8988T (cell line): ENCODE measurements around the gene IL17RD.
"Not testable (repeated sequence)": the region's sequence is repeated elsewhere in the genome, so short reads cannot be mapped to it uniquely, and the experiment has no call there.

ENCODE experiments used
- DNase-seq: peaks from one replicate; pipeline ENCODE4 v3.0.0; 2011

IL17RD gene

DNA sequence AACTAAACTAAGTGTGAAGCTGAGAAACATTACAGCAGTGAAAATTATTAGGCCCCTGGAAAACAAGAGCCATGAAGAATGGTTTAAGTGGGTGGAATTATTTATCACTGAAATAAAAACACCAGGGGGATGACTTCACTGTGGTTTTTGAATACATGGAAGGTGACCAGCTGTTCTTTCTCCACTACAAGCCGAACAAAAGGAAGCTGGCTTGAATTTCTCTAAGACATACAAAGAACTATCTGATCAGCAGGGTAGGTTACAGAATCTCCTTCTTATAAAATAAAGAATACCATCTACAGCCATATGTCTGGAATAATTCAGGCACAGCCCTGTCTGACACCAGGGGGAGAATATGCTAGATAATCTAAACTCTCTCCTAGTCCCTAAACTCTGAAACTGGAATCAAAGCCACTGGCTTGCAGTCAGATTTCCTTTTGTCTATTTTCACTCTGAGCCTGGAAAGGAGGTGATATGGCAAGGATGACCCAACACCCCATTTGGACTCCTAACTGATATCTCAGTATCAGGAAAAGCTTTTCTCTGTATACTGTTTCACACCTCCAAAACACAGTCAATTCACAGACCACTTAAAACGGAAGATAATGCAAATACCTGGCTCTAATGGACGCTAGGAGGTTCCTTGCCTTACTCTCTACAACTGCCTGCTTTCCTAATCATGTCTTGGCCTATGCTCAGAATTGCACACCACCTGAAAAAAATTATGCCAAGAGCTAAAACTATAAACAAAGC, 73.5 kb downstream of the IL17RD start:
- no peak for DNase-seq

DNA sequence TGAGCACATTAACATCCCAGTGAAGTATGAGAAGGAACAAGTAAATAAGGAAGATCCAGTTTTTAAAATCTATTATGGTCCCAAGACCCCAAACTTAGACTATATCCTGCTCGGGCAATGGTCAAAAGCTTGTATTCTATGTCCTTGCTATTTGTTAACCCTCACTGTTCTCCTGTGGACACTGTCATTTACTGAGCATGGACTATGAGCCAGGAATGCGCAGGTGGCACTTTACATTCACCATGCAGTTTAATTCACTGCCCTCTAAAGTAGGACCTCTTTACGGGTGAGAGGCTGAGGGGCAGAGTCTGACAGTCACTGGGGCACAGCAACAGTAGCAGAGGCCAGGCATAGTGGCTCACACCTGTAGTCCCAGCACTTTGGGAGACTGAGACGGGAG, 76.1 kb downstream of the IL17RD start:
- DNase-seq: no peak

DNA sequence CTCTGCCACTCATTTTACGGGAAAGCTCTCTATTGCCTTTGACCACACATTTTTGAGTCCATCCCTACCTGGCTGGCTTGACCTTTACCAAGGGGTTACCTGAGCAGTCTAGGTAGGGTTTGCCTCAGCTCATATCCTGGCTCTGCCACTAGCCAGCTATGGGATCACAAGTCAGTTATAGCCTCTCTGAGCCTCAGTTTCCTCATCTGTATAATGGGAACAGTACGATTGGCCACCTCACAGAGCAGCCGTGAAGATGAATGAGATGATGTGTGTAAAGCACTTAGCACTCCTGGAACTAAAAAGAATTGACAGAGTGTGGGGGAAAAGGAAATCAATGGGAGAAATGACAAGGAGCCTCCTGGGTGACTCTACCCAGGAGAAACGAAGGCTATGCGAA, 76.7 kb downstream of the IL17RD start:
- DNase-seq: no peak

DNA sequence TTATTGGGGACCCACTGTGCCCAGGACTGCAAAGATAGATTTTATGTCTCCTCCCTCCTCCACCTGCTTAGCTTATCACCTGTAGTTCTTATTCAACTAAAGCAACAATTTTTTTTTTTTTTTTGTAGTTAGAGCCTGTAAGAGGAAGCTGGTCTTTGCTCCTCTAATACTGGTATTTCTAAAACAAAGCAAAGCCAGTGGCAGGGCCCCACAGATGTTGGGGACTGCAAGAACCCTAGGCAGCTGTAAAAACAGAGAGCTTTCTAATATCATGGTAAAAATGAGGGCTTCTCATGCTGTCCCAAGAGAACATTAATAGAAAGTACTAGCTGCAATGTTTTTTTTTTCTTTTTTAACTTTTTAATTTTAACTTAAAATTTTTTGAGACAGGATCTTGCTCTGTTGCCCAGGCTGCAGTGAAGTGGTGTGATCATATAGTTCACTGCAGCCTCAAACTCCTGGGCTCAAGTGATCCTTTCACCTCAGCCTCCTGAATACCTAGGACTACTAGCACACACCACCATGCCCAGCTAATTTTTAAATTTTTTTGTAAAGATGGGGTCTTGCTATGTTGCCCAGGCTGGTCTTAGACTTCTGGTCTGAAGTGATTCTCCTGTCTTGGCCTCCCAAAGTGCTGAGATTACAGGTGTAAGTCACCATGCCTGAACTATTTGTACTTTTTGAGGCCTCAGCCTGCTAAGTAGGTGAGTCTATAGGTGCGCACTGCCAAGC, 77.6 kb downstream of the IL17RD start:
- no peak for DNase-seq

DNA sequence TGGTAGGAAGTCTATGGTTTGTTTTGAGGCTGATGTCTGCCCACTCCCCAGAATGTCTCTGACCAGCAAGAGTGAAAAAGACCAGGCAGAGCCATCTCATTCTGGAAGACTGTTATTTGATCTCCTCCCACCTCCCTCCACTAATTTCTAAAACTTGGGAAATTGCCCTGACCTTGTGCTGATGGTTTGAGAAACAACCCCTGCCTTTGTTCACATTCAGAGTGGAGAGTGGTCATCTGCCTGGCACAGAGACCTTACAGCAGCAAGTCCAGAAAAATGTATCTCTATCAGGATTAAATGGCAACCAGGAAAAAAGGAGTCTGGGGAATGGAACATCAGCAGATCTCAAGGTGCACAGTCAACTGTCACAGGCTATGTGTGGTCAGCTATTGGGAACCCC, 79.0 kb downstream of the IL17RD start:
- no peak for DNase-seq

DNA sequence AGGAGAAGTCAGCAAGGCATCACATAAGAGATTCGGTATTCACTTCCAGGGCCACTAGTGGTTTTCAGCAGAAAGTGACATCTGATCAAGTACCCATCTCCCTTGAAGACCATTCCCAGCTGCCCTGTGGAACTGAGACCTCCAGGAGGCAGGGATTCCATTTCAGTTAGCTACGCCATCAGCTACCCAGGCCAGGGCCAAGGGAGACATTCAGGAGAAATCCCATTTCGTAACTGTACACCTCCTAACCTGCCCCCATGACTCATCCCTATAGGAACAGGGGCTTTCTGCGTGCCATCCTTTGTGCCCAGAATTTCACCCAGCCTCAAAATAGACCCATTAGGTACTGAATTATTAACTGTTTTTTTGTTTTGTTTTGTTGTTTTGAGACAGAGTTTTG, 79.9 kb downstream of the IL17RD start:
- no peak for DNase-seq

DNA sequence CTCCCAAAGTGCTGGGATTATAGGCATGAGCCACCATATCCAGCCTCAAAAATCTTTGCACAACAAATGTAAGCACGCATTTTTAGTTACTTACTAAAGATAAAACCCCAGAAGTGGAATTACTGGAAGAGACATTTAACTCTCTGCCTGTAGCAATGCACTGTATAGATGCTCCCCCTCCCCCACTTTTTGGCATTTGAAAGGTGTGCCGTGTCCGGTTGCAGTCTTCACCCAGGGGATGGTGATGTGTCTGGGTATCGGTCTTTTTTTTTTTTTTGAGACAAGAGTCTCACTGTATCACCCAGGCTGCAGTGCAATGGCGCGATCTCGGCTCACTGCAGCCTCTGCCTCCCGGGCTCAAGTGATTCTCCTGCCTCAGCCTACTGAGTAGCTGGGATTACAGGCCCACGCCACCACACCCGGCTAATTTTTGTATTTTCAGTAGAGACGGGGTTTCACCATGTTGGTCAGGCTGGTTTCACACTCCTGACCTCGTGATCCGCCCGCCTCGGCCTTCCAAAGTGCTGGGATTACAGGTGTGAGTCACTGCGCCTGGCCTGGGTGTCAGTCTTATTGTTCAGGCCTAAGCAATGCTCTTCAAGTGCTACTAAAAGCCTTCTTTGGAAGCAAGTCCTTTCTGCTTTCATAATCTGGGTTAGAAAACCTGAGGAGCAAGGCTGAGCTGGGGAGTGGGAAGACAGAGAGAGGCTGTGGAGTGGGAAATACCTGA, 81.7 kb downstream of the IL17RD start:
- not testable (repeated sequence) for DNase-seq

DNA sequence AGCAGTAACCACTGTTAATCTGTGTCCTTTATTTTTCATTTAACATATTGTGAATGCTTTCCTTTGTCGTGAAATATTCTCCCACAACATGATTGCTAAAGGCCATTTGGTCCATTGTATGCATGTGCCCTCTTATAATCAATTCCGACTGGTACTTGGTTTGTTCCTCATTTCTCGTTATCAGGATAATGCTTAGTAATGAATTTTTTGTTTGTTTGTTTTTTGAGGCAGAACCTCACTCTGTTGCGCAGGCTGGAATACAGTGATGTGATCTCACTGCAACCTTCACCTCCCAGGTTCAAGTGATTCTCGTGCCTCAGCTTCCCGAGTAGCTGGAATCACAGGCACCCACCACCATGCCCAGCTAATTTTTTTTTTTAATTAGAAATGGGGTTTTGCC, 82.7 kb downstream of the IL17RD start:
- DNase-seq: no peak

DNA sequence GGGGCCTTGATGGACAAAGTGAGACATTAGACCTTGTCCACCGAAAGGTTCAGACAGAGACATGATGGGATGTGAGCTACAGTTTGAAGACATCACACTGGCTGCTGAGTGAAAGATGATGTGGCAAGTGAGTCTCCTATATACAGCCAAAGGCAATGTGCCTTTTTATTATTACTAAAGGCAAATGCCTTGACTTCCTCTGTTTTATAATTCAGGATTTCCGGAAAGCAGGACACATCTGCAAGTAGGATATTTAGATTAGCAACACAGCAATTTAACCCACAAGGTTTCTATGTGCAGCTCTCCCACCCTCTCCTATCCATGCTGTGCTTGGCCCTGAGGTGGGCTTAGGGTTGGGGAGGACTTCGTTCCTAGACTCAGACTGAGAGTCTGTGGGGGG, 84.0 kb downstream of the IL17RD start:
- DNase-seq: no peak

DNA sequence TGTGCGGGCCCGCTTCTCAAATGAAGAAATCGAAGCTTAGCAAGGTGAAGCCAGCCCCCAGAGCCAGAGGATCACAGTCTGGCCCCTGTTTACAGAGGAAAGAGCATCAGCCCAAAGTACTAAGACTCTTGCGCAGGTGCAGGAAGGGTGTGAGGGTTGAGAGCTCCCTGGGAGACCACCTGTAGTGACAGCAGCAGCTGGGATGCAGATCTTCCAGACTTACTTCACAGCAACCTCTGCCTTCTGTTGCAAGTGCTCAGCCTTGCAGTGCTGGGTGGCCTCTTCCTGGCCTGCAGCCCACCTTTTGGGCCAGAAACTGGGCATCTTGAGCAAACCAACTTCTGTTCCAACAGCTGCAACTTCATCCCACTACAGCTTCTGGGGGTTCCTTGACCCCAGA, 85.0 kb downstream of the IL17RD start:
- DNase-seq: no peak

DNA sequence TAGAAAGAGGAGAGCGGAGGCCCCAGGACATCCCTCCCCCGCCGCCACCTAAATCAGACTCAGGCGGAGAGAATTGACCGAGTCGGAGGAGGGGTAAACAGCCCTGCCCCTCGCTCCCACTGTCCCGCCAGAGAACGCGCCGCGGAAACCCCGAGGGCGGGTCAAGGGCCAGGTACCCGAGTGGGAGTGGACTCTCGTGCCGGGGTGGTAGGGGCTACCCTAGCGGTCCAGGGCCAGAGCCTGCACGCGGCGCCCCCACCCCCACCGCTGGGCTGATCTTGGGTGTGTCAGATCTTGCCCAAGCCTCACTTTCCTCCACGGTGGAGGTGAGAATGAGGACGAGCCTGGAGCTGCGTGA, 85.7 kb downstream of the IL17RD start:
- no peak for DNase-seq

DNA sequence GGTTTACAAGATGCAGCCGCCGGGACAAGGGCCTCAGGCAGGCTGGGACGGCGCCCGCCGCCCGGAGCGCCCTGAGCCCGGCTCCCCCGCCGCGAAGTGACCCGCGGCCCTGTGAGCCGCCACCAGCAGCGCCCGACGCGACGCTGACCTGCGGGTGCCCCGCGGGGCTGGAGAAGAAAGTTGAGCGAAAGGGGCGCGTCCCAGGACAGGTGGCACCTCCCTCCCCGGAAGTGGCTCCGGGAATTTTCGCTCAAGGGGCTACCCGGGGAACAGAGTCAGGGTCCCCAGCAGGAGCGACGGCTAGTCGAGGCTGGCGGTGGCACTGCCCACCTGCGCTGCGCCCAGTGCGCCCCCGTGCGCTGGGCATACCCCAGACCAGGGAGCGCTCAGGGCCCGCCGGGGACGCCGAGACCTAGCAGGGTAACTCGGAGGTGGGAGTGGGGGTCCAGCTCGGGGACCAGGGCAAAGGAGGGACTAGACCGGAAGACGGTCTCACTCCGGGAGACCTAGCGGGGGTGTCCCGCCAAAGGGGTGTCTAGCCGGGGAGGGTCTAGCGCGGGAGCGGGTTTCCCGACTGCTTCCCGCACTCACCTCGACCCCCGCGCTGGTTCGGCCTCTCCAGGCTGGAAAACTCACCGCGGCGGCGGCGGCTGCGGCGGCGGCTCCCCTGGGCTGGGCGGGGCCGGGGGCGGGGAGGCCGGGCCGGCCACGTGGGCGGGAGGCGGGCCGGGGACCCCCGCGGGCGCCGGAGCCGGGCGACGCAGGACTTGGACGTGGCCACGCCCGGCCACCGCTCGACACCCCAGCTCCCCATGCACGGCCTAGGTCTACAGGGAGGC, 86.3 kb downstream of the IL17RD start:
- peak; percentile 86 for DNase-seq

DNA sequence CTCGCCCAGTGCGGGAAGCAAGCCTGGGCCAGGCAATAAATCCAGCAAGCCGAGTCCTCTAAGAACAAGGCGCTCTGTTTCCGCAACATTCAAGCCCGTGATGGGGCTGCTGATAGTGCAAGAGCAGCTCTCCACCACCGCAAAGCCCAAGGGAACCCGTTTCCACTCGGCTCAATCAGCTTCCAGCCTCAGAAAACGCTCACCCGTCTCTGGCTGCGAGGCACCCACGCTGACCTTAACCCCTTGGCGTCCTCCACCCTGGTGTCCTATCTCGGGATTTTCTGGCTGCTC, 86.9 kb downstream of the IL17RD start:
- DNase-seq: no peak

DNA sequence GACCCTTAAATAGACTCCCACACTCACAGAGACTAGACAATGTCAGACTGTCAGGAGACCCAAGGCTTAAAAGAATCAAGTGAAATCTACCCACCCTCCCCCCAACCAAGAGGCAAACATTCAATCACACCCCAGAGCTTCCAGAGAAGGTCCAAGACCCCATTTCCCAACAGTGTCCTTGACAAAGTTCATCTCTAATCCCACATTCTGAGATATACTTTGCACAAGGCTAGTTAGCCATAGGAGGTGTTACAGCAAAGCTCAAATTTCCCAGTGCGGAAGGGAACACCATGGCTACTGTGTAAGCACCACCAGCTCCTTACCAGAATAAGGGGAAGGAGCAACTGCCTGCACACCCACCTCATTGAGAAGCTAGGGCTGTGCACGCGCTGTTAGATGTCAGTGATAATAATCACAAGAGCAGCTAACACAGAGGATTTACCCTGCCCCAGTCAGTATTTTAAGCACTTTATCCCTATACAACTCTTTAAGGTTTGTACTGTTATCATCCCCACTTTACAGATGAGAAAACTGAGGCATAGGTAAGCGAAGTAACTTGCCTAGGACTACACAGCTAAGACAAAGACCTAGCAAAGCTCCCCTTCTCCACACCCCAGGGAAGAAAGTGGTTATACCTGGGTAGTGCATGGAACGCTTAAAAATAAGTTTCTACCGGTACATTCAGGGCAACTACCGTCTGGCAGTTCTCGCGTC, 87.4 kb downstream of the IL17RD start:
- DNase-seq: no peak

DNA sequence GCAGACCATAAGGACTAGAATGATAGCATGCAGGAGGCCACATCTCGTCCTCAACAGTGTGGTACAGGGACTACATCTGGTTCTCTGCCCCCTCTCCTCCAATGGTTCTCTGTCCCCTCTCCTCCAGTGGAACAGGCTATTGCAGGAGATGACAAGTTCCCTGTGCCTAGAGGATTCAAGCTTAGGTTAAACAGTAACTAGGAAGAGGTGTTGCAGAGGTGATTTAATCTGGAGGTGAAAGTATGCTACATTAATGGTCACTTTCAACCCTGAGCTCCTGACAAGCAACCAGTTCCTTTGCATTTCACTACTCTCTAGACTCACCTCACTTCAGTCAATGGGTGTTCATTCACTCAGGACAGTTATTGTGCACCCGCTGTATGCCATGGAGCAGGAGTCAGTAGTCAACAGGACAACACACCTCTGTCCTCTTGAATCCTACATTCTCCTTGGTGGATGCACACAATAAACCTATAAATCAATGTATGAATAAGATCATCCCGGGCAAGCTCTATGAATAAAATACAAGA, 88.7 kb downstream of the IL17RD start:
- no peak for DNase-seq

DNA sequence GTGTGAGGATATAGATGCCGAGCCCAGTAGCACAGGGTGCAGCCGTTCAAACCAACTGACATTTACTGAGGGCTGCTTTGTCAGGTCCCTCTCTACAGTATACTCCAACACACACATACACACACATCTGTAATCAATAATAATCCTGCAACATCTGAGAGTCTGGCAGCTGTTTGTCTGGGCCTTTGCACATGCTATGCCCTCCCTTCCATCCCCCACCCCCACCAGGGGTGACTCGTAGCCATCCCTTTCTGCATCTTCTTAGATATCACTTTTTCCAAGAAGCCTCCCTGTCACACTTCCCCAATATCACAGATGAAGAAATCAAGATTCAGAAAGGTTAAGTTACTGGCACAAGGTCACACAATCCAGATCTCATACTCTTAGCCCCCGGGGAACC, 91.0 kb downstream of the IL17RD start:
- DNase-seq: no peak

DNA sequence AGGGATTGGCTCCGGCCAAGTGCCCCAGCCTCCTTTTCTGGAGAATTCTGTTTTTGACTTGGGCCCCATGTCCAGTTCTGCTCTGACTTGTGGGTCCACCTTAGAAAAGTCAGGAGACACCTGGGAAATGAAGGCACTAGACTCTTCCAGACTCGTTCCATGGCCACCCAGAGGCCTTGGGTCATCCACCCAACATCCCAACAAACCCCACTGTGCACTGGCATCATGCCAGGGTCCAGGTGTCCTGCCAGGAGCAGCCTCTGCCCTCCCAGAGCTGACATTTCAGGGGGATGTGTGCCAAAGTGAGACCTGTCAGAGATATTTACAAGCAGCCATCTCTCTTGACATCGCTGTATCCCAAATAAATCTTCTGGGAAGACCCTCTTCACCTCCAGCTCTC, 91.5 kb downstream of the IL17RD start:
- DNase-seq: no peak

DNA sequence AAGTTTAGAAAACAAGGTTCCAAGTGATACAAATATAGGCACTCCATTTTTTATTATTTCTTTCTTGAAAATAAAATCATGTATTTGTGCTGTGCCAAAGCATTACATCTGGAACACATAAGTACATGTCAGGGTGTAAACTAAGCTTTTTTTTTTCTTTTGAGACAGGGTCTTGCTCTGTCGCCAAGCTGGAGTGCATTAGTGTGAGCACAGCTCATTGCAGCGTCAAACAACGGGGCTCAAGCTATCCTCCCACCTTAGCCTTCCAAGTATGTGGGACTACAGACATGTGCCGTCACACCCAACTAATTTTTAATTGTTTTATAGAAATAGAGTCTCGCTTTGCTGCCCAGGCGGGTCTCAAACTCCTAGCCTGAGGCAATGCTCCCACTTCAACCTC, 95.7 kb downstream of the IL17RD start:
- no peak for DNase-seq

DNA sequence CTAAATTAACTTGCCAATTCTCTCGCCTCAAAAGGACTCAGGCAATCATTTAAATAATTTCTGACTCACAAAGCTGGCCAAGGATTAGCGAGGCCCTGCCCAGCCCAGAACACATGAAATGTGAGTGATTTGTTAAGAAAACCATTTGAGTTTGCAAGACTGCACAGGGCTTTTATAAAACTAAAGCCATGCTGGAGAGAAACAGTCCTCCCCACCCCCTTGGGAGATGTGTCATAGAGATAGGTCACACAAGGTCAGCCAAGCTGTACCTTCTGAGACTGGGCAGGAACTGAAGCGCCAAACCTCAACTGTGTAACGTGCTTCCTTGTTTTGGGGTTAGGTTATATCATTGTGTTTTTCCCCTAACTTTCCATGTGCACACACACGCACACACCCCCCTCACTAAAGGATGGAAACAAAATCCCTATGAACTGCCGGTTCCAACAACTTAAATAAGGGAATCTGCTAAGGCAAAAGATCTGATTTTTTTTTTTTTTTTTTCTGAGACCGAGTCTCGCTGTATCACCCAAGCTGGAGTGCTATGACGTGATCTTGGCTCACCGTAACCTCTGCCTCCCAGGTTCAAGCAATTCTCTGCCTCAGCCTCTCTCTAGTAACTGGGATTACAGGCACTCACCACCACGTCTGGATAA, 96.6 kb downstream of the IL17RD start:
- no peak for DNase-seq

DNA sequence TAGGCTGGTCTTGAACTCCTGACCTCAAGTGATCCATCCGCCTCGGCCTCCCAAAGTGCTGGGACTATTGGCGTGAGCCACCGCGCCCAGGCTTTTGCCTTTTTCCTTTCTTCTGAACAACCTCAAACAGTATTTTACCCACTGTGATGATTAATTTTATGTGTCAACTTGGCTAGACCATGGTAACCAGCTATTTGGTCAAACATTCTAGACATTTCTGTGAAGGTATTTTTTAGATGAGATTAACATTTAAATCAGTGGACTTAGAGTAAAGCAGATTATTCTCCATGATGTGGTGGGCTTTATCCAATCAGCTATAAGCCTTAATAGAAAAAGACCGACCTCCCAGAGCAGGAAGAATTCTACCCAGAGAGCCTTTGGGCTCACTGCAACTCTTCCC, 98.7 kb downstream of the IL17RD start:
- no peak for DNase-seq

DNA sequence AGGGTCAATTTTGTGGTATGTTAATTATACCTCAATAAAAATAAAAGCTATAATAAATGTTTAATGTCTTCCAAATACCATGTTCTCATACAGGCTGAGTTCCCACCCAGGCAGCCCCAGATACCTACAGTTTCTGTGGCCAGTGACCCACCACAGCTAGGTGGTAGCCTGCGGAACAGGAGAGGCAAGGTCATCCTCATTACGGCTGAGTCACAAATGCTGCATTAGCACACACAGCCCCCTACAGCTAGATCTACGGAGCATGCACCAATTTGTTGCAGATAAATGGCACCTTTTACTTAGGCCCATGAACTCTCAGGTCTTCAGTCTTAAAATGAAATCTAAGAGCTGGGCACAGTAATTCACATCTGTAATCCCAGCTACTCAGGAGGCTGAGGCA, 99.6 kb downstream of the IL17RD start:
- no peak for DNase-seq

DNA sequence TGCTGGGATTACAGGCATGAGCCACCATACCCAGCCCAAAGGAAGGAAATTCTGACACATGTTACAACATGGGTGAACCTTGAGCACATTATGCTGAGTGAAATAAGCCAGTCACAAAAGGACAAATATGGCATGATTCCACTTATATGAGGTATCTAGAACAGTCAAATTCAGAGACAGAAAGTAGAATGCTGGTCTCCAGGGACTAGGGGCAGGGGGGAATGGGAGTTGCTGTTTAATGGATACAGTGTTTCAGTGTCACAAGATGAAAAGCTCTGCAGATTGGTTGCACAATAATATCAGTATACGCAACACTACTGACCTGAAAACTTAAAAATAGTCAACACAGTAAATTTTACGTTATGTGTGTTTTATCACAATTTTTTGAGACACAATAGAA, 100.6 kb downstream of the IL17RD start:
- no peak for DNase-seq
